ENCODE measurements around the gene RSL24D1.
A peak's percentile ranks its signal among the peaks of the same experiment; 100 is the strongest.

RSL24D1 gene

DNA sequence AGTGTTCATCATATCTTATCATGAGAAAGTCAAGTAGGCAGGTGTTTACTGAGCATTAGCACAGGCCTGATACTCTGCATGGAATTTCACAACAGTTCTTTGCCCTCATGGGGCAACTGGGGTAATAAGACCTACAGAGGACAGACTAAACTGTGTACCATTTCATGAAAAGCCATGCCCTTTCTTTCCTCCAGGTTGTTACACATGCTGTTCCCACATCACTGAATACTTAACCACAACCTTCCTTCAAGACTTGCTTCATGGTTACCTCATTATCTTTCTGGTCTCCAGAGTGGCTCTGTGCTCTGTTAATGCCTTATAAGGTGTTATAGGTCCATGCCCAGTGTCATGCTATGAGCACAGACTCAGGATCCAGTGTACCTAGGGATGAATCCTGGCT lies 28.2 kb upstream of the RSL24D1 start:
- H3K9me2 ChIP-seq (replicated peaks; ENCODE audit: low read depth, low read length) = no peaks in the 10 kb centered on the region
- H3K27me3 ChIP-seq (ENCODE audit: insufficient read depth, low read length, poor library complexity, severe bottlenecking) = no peaks in the 10 kb centered on the region
- no peak overlapping the region for H2AFZ ChIP-seq (ENCODE audit: low read length)
- H3K79me2 ChIP-seq (ENCODE audit: insufficient read depth, low read length) = no peaks in the 10 kb centered on the region
- H3K9ac ChIP-seq (ENCODE audit: low read depth, low read length, poor library complexity, severe bottlenecking) = peak overlapping the region; percentile 42
- H3K4me2 ChIP-seq (ENCODE audit: low read depth, low read length, poor library complexity, severe bottlenecking) = peak overlapping the region; percentile 43
- H4K20me1 ChIP-seq (ENCODE audit: insufficient read depth, low read length, poor library complexity, severe bottlenecking) = no peaks in the 10 kb centered on the region
- peaks cover 73% of the 10 kb centered on the region for H3K4me1 ChIP-seq (ENCODE audit: insufficient read depth, low read length, poor library complexity, severe bottlenecking)
- H3K9me3 ChIP-seq (ENCODE audit: insufficient read depth, low read depth, low read length) = no peaks in the 10 kb centered on the region
- peaks cover 16% of the 10 kb centered on the region; the same call in 1 of the 2 replicates for H3F3A ChIP-seq (ENCODE audit: low read depth)
- TF ChIP-seq, protein P1, sequence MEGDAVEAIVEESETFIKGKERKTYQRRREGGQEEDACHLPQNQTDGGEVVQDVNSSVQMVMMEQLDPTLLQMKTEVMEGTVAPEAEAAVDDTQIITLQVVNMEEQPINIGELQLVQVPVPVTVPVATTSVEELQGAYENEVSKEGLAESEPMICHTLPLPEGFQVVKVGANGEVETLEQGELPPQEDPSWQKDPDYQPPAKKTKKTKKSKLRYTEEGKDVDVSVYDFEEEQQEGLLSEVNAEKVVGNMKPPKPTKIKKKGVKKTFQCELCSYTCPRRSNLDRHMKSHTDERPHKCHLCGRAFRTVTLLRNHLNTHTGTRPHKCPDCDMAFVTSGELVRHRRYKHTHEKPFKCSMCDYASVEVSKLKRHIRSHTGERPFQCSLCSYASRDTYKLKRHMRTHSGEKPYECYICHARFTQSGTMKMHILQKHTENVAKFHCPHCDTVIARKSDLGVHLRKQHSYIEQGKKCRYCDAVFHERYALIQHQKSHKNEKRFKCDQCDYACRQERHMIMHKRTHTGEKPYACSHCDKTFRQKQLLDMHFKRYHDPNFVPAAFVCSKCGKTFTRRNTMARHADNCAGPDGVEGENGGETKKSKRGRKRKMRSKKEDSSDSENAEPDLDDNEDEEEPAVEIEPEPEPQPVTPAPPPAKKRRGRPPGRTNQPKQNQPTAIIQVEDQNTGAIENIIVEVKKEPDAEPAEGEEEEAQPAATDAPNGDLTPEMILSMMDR (conservative IDR thresholded peaks at IDR 0.05; ENCODE audit: low read length) = no peak
- TF ChIP-seq EZH2phosphoT487 (IDR thresholded peaks at IDR 0.05; ENCODE audit: borderline replicate concordance) = no peak
- H3K4me3 ChIP-seq (ENCODE audit: low read length, poor library complexity, severe bottlenecking) = peak overlapping the region; percentile 2
- H3K36me3 ChIP-seq (ENCODE audit: insufficient read depth, low read length) = peaks cover 37% of the 10 kb centered on the region

DNA sequence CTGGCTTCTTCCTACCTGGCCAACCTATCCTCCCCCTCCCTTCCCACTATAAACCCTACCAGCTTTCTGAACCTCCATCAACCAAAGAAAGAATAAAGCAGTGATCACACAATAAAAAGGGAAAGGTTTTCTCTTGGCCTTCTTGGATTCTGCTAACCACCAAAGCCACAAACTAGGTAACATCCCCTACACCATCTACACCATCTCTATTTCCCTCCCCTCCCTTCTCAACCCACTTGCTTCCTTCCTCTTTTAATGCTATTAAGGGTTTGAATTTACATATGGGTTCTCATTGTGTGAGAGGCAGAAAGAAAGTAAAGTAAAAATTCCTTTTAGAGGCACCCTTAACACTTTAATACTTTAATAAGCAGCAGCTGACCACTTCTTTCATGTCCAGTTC lies 25.8 kb upstream of the RSL24D1 start:
- H3K27me3 ChIP-seq (ENCODE audit: insufficient read depth, low read length, poor library complexity, severe bottlenecking) = no peaks in the 10 kb centered on the region
- H2AFZ ChIP-seq (ENCODE audit: low read length) = no peak overlapping the region
- H3K4me2 ChIP-seq (ENCODE audit: low read depth, low read length, poor library complexity, severe bottlenecking) = peak overlapping the region; percentile 68
- H3F3A ChIP-seq (ENCODE audit: low read depth) = peaks cover 13% of the 10 kb centered on the region; the same call in 1 of the 2 replicates
- no peaks in the 10 kb centered on the region for H3K79me2 ChIP-seq (ENCODE audit: insufficient read depth, low read length)
- H3K4me3 ChIP-seq (ENCODE audit: low read length, poor library complexity, severe bottlenecking) = peak overlapping the region; percentile 38
- H4K20me1 ChIP-seq (ENCODE audit: insufficient read depth, low read length, poor library complexity, severe bottlenecking) = no peaks in the 10 kb centered on the region
- H3K36me3 ChIP-seq (ENCODE audit: insufficient read depth, low read length) = peaks cover 36% of the 10 kb centered on the region; the same call in 1 of the 2 replicates
- no peak for TF ChIP-seq EZH2phosphoT487 (IDR thresholded peaks at IDR 0.05; ENCODE audit: borderline replicate concordance)
- TF ChIP-seq, protein P1 (conservative IDR thresholded peaks at IDR 0.05; ENCODE audit: low read length) = no peak
- H3K9me2 ChIP-seq (replicated peaks; ENCODE audit: low read depth, low read length) = no peaks in the 10 kb centered on the region
- H3K9me3 ChIP-seq (ENCODE audit: insufficient read depth, low read depth, low read length) = no peaks in the 10 kb centered on the region
- peak overlapping the region; percentile 9 for H3K9ac ChIP-seq (ENCODE audit: low read depth, low read length, poor library complexity, severe bottlenecking)
- H3K4me1 ChIP-seq (ENCODE audit: insufficient read depth, low read length, poor library complexity, severe bottlenecking) = peaks cover 62% of the 10 kb centered on the region

DNA sequence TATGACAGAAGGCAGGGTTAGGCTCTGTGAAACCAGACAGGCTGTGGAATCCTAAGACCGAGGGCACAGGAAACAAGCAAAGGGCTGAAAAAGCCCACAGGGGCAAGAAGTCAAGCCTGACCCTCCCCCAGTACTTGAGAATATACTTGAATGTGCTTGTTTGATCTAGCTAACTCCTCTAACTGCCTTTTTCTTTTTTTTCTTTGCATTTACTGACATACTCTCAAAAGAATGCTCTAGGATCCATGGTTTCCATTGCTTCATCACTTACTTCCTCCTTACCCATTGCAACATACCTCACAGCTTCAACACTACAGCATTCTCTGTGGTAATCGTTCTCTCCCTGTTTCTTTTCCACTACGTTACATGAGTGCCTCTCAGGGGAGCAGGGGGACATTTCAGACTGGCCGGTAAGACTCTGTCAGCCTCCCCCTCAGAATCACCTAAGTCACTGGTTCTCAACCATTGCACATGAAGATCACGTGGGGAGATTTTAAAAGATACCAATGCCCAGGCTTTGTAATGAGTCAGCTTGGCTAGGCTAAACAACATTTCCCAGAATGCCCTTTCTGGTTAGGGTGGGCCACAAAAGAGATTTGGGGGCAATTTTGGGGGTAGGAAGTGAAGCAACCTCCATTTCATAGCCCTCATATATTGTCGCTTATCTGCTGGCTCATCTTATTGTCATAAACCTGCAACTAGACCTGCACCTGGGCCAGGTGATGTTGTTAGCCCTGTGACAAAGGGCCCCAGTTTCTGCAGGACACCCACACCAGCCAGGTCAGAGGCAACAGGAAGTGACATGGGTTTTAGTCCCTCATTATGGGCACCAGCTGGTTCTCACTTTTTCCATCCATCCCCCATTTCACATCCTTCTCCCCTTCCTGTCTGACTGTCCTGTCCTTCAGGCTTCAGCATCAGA lies 24.6 kb upstream of the RSL24D1 start:
- Histone ChIP-seq H3K4me1 (ENCODE audit: insufficient read depth, low read length, poor library complexity, severe bottlenecking) (peaks cover 62% of the 10 kb centered on the region), H3K9me3 (ENCODE audit: insufficient read depth, low read depth, low read length) (no peaks in the 10 kb centered on the region), H2AFZ (ENCODE audit: low read length) (no peak overlapping the region), H3K9ac (ENCODE audit: low read depth, low read length, poor library complexity, severe bottlenecking) (peak overlapping the region; percentile 21), H3K36me3 (ENCODE audit: insufficient read depth, low read length) (peaks cover 35% of the 10 kb centered on the region; the same call in 1 of the 2 replicates), H3F3A (ENCODE audit: low read depth) (peaks cover 13% of the 10 kb centered on the region; the same call in 1 of the 2 replicates), H3K4me3 (ENCODE audit: low read length, poor library complexity, severe bottlenecking) (peak overlapping the region; percentile 38), H3K4me2 (ENCODE audit: low read depth, low read length, poor library complexity, severe bottlenecking) (peak overlapping the region; percentile 68), H3K9me2 (replicated peaks; ENCODE audit: low read depth, low read length) (no peaks in the 10 kb centered on the region), H4K20me1 (ENCODE audit: insufficient read depth, low read length, poor library complexity, severe bottlenecking) (no peaks in the 10 kb centered on the region), H3K27me3 (ENCODE audit: insufficient read depth, low read length, poor library complexity, severe bottlenecking) (no peaks in the 10 kb centered on the region), H3K79me2 (ENCODE audit: insufficient read depth, low read length) (no peaks in the 10 kb centered on the region)
- TF ChIP-seq, protein P1 (conservative IDR thresholded peaks at IDR 0.05; ENCODE audit: low read length) = no peak
- no peak for TF ChIP-seq EZH2phosphoT487 (IDR thresholded peaks at IDR 0.05; ENCODE audit: borderline replicate concordance)

Data from Loucy (cell line).